ENCODE results near the gene JARID2.

Gene JARID2

GRCh38 chr6:15264412-15264811 lies 18.5 kb downstream of the JARID2 start:
- peaks cover 82% of the 10 kb centered on the region for H3K4me1 ChIP-seq (ENCODE audit: insufficient read depth, low read length)
- peak overlapping the region; percentile 22 for H3K4me3 ChIP-seq (ENCODE audit: low read length)
- no peak overlapping the region for H2AFZ ChIP-seq (ENCODE audit: low read depth, low read length)
- H3K9me3 ChIP-seq (ENCODE audit: low read length) = no peaks in the 10 kb centered on the region
- no peaks in the 10 kb centered on the region for H3K27me3 ChIP-seq (ENCODE audit: insufficient read depth, low read length)
- no peaks in the 10 kb centered on the region for H3K36me3 ChIP-seq (ENCODE audit: insufficient read depth, low read length)

GRCh38 chr6:15264902-15265761 lies 19.3 kb downstream of the JARID2 start:
- no peaks in the 10 kb centered on the region for H3K27me3 ChIP-seq (ENCODE audit: insufficient read depth, low read length)
- no peaks in the 10 kb centered on the region for H3K9me3 ChIP-seq (ENCODE audit: low read length)
- no peak overlapping the region for H2AFZ ChIP-seq (ENCODE audit: low read depth, low read length)
- peak overlapping the region; percentile 22 for H3K4me3 ChIP-seq (ENCODE audit: low read length)
- H3K36me3 ChIP-seq (ENCODE audit: insufficient read depth, low read length) = no peaks in the 10 kb centered on the region
- H3K4me1 ChIP-seq (ENCODE audit: insufficient read depth, low read length) = peaks cover 76% of the 10 kb centered on the region

- H3K27me3 ChIP-seq (ENCODE audit: insufficient read depth, low read length) = no peaks in the 10 kb centered on the region
- H3K36me3 ChIP-seq (ENCODE audit: insufficient read depth, low read length) = no peaks in the 10 kb centered on the region
- H2AFZ ChIP-seq (ENCODE audit: low read depth, low read length) = no peak overlapping the region
- no peaks in the 10 kb centered on the region for H3K9me3 ChIP-seq (ENCODE audit: low read length)
- peaks cover 69% of the 10 kb centered on the region for H3K4me1 ChIP-seq (ENCODE audit: insufficient read depth, low read length)
- H3K4me3 ChIP-seq (ENCODE audit: low read length) = peak overlapping the region; percentile 22
Observed at GRCh38 chr6:15265787-15266186, 19.9 kb downstream of the JARID2 start.

- Histone ChIP-seq H3K27me3 (ENCODE audit: insufficient read depth, low read length) (no peaks in the 10 kb centered on the region), H3K36me3 (ENCODE audit: insufficient read depth, low read length) (no peaks in the 10 kb centered on the region), H2AFZ (ENCODE audit: low read depth, low read length) (no peak overlapping the region), H3K4me3 (ENCODE audit: low read length) (peak overlapping the region; percentile 6), H3K4me1 (ENCODE audit: insufficient read depth, low read length) (peaks cover 65% of the 10 kb centered on the region), H3K9me3 (ENCODE audit: low read length) (no peaks in the 10 kb centered on the region)
Observed at GRCh38 chr6:15266423-15266996, 20.6 kb downstream of the JARID2 start.

- Histone ChIP-seq H3K27me3 (ENCODE audit: insufficient read depth, low read length) (no peaks in the 10 kb centered on the region), H2AFZ (ENCODE audit: low read depth, low read length) (no peak overlapping the region), H3K4me1 (ENCODE audit: insufficient read depth, low read length) (peaks cover 65% of the 10 kb centered on the region), H3K9me3 (ENCODE audit: low read length) (no peaks in the 10 kb centered on the region), H3K36me3 (ENCODE audit: insufficient read depth, low read length) (no peaks in the 10 kb centered on the region), H3K4me3 (ENCODE audit: low read length) (no peak overlapping the region)
Observed at GRCh38 chr6:15267221-15267620, 21.4 kb downstream of the JARID2 start.

GRCh38 chr6:15268137-15268908 lies 22.5 kb downstream of the JARID2 start:
- H2AFZ ChIP-seq (ENCODE audit: low read depth, low read length) = no peak overlapping the region
- H3K27me3 ChIP-seq (ENCODE audit: insufficient read depth, low read length) = no peaks in the 10 kb centered on the region
- no peaks in the 10 kb centered on the region for H3K36me3 ChIP-seq (ENCODE audit: insufficient read depth, low read length)
- H3K4me3 ChIP-seq (ENCODE audit: low read length) = no peak overlapping the region
- H3K4me1 ChIP-seq (ENCODE audit: insufficient read depth, low read length) = peaks cover 57% of the 10 kb centered on the region
- H3K9me3 ChIP-seq (ENCODE audit: low read length) = no peaks in the 10 kb centered on the region

GRCh38 chr6:15269011-15269410 lies 23.1 kb downstream of the JARID2 start:
- H3K9me3 ChIP-seq (ENCODE audit: low read length) = no peaks in the 10 kb centered on the region
- H2AFZ ChIP-seq (ENCODE audit: low read depth, low read length) = no peak overlapping the region
- no peak overlapping the region for H3K4me3 ChIP-seq (ENCODE audit: low read length)
- H3K27me3 ChIP-seq (ENCODE audit: insufficient read depth, low read length) = no peaks in the 10 kb centered on the region
- H3K36me3 ChIP-seq (ENCODE audit: insufficient read depth, low read length) = no peaks in the 10 kb centered on the region
- peaks cover 52% of the 10 kb centered on the region for H3K4me1 ChIP-seq (ENCODE audit: insufficient read depth, low read length)

- no peak overlapping the region for H2AFZ ChIP-seq (ENCODE audit: low read depth, low read length)
- H3K4me1 ChIP-seq (ENCODE audit: insufficient read depth, low read length) = peaks cover 46% of the 10 kb centered on the region
- no peaks in the 10 kb centered on the region for H3K9me3 ChIP-seq (ENCODE audit: low read length)
- no peak overlapping the region for H3K4me3 ChIP-seq (ENCODE audit: low read length)
- H3K36me3 ChIP-seq (ENCODE audit: insufficient read depth, low read length) = no peaks in the 10 kb centered on the region
- H3K27me3 ChIP-seq (ENCODE audit: insufficient read depth, low read length) = no peaks in the 10 kb centered on the region
Observed at GRCh38 chr6:15269619-15270018, 23.8 kb downstream of the JARID2 start.

GRCh38 chr6:15270402-15270801 lies 24.5 kb downstream of the JARID2 start:
- H3K4me3 ChIP-seq (ENCODE audit: low read length) = no peak overlapping the region
- no peaks in the 10 kb centered on the region for H3K36me3 ChIP-seq (ENCODE audit: insufficient read depth, low read length)
- peaks cover 40% of the 10 kb centered on the region for H3K4me1 ChIP-seq (ENCODE audit: insufficient read depth, low read length)
- H3K9me3 ChIP-seq (ENCODE audit: low read length) = no peaks in the 10 kb centered on the region
- no peak overlapping the region for H2AFZ ChIP-seq (ENCODE audit: low read depth, low read length)
- H3K27me3 ChIP-seq (ENCODE audit: insufficient read depth, low read length) = no peaks in the 10 kb centered on the region

- Histone ChIP-seq H3K9me3 (ENCODE audit: low read length) (no peaks in the 10 kb centered on the region), H3K4me3 (ENCODE audit: low read length) (no peak overlapping the region), H2AFZ (ENCODE audit: low read depth, low read length) (no peak overlapping the region), H3K27me3 (ENCODE audit: insufficient read depth, low read length) (no peaks in the 10 kb centered on the region), H3K36me3 (ENCODE audit: insufficient read depth, low read length) (no peaks in the 10 kb centered on the region), H3K4me1 (ENCODE audit: insufficient read depth, low read length) (peaks cover 24% of the 10 kb centered on the region)
Observed at GRCh38 chr6:15272562-15272961, 26.7 kb downstream of the JARID2 start.

GRCh38 chr6:15274692-15275387 lies 29.0 kb downstream of the JARID2 start:
- Histone ChIP-seq H3K36me3 (ENCODE audit: insufficient read depth, low read length) (no peaks in the 10 kb centered on the region), H3K4me3 (ENCODE audit: low read length) (no peak overlapping the region), H3K27me3 (ENCODE audit: insufficient read depth, low read length) (no peaks in the 10 kb centered on the region), H3K9me3 (ENCODE audit: low read length) (no peaks in the 10 kb centered on the region), H2AFZ (ENCODE audit: low read depth, low read length) (no peak overlapping the region), H3K4me1 (ENCODE audit: insufficient read depth, low read length) (peaks cover 6% of the 10 kb centered on the region)

GRCh38 chr6:15276036-15276985 lies 30.4 kb downstream of the JARID2 start:
- no peak overlapping the region for H2AFZ ChIP-seq (ENCODE audit: low read depth, low read length)
- no peaks in the 10 kb centered on the region for H3K27me3 ChIP-seq (ENCODE audit: insufficient read depth, low read length)
- H3K36me3 ChIP-seq (ENCODE audit: insufficient read depth, low read length) = no peaks in the 10 kb centered on the region
- H3K4me3 ChIP-seq (ENCODE audit: low read length) = no peak overlapping the region
- H3K4me1 ChIP-seq (ENCODE audit: insufficient read depth, low read length) = peaks cover 6% of the 10 kb centered on the region
- no peaks in the 10 kb centered on the region for H3K9me3 ChIP-seq (ENCODE audit: low read length)

All from neuron (in vitro differentiated cells).